HCT116 (cell line): ENCODE measurements around the gene PPM1A. TPM values are rescaled to one million over a fixed set of nuclear protein-coding genes. Genes with fewer than 3 reads are reported as not detected.

Experiments
- ATAC-seq: fragments of 200-7000 bp; cut with Tn5 transposase; 2 replicates; pipeline ENCODE4 v1.9.1; 2020; ENCODE audit warnings: mild to moderate bottlenecking, moderate library complexity
- BruUV-seq: library from RNA; stranded (reverse); fragments of 400-500 nt; replicated peaks from 2 replicates; lab custom pipeline; 2021; lab: Mats Ljungman, UMichigan
- CTCF ChIA-PET: fragments of 300-600 bp; sonication (Branson Sonifier 250); formaldehyde crosslinking; loops from one replicate; lab custom pipeline; 2021; ENCODE audit warnings: antibody characterized with exemption; lab: Charles Lee
- POLR2A ChIA-PET: fragments of 300-600, 350-600 bp; sonication (Branson Sonifier 250); formaldehyde crosslinking; loops from one replicate; lab custom pipeline; 2021; ENCODE audit warnings: antibody characterized with exemption; lab: Charles Lee
- RAD21 ChIA-PET, 2 experiments: fragments of 300-600 bp; sonication (Branson Sonifier 250); formaldehyde crosslinking; loops; one replicate each; lab custom pipeline; 2023; ENCODE audit warnings: low total read pairs in 2 of 2; ENCODE audit not compliant: uncharacterized antibody in 2 of 2, unreplicated experiment in 2 of 2, low non-redundant PET in 1 of 2; lab: Charles Lee
- DNase-seq: peaks from one replicate; pipeline ENCODE4 v3.0.0-alpha.2; 2010; ENCODE audit warnings: low read depth, low spot score
- H2AFZ ChIP-seq: fragments of 200-600 bp; shearing (Covaris generic), sonication (generic); 2 replicates; pipeline ENCODE4 v1.6.1; 2017; ENCODE audit warnings: low read depth, mixed run types, mixed read lengths, antibody characterized with exemption, low read length; ENCODE audit not compliant: poor library complexity, severe bottlenecking
- H3K27ac ChIP-seq: 2 replicates; pipeline ENCODE4 v1.5.1; 2012; ENCODE audit warnings: low read depth, low read length
- H3K27me3 ChIP-seq: fragments of 200-600 bp; sonication (generic); 2 replicates; pipeline ENCODE4 v1.6.1; 2016; ENCODE audit warnings: mixed run types, low read length, mixed read lengths; ENCODE audit not compliant: insufficient read depth
- H3K36me3 ChIP-seq, 2 experiments: fragments of 200-500 bp in 1 of 2; fragments of 200-600 bp in 1 of 2; sonication (Bioruptor generic) in 1 of 2; sonication (generic) in 1 of 2; 2 replicates each; pipeline versions ENCODE4 v1.5.1 to v1.6.1; 2014 to 2016; ENCODE audit warnings: low read length in 2 of 2, inconsistent platforms in 1 of 2, mixed read lengths in 1 of 2, mixed run types in 1 of 2; ENCODE audit not compliant: insufficient read depth in 2 of 2, control insufficient read depth in 1 of 2
- H3K4me1 ChIP-seq, 2 experiments: fragments of 200-600 bp in 1 of 2; sonication (generic) in 1 of 2; 2 replicates each; pipeline versions ENCODE4 v1.5.1 to v1.6.1; 2012 to 2017; ENCODE audit warnings: low read length in 2 of 2, inconsistent platforms in 1 of 2, mild to moderate bottlenecking in 1 of 2, mixed read lengths in 1 of 2, mixed run types in 1 of 2, moderate library complexity in 1 of 2; ENCODE audit not compliant: insufficient read depth in 2 of 2, control insufficient read depth in 1 of 2
- H3K4me2 ChIP-seq: fragments of 200-600 bp; sonication (generic); 2 replicates; pipeline ENCODE4 v1.6.1; 2017; ENCODE audit warnings: mixed run types, low read length, mixed read lengths
- H3K4me3 ChIP-seq, 2 experiments: fragments of 200-600 bp in 1 of 2; sonication (generic) in 1 of 2; replicated peaks in 1 of 2; 2 replicates each; pipeline ENCODE4 v1.5.1; 2011 to 2016; ENCODE audit warnings: low read length in 2 of 2, control low read depth in 1 of 2, low read depth in 1 of 2, mild to moderate bottlenecking in 1 of 2, mixed read lengths in 1 of 2, mixed run types in 1 of 2
- H3K79me2 ChIP-seq: fragments of 200-600 bp; sonication (generic); 2 replicates; pipeline ENCODE4 v1.6.1; 2017; ENCODE audit warnings: mild to moderate bottlenecking, mixed run types, low read length, moderate library complexity, mixed read lengths; ENCODE audit not compliant: insufficient read depth
- H3K9ac ChIP-seq: fragments of 200-600 bp; sonication (generic); 2 replicates; pipeline ENCODE4 v1.6.1; 2016; ENCODE audit warnings: low read length, mixed read lengths
- H3K9me2 ChIP-seq: fragments of 200-600 bp; sonication (generic), shearing (Covaris generic); 2 replicates; pipeline ENCODE4 v1.6.1; 2017; ENCODE audit warnings: mixed run types, mild to moderate bottlenecking, moderate library complexity; ENCODE audit not compliant: insufficient read depth
- H3K9me3 ChIP-seq, 2 experiments: fragments of 200-500 bp in 1 of 2; fragments of 200-600 bp in 1 of 2; sonication (Bioruptor generic) in 1 of 2; sonication (generic) in 1 of 2; 2 replicates each; pipeline ENCODE4 v1.6.1; 2014 to 2017; ENCODE audit warnings: low read length in 2 of 2, mixed read lengths in 2 of 2, inconsistent platforms in 1 of 2, low read depth in 1 of 2, mild to moderate bottlenecking in 1 of 2, mixed run types in 1 of 2, moderate library complexity in 1 of 2; ENCODE audit not compliant: control insufficient read depth in 1 of 2, insufficient read depth in 1 of 2
- H4K20me1 ChIP-seq: fragments of 200-600 bp; sonication (generic), shearing (Covaris generic); 2 replicates; pipeline ENCODE4 v1.6.1; 2017; ENCODE audit warnings: mixed run types, mild to moderate bottlenecking, moderate library complexity; ENCODE audit not compliant: insufficient read depth
- CBX3 ChIP-seq: IDR thresholded peaks from 2 replicates; pipeline ENCODE4 v1.6.1; 2012; ENCODE audit warnings: low read depth
- CEBPB ChIP-seq: IDR thresholded peaks from 2 replicates; pipeline ENCODE4 v1.6.1; 2012; ENCODE audit warnings: low read depth
- ELF1 ChIP-seq: IDR thresholded peaks from 2 replicates; pipeline ENCODE4 v1.6.1; 2012; ENCODE audit warnings: low read depth, borderline replicate concordance
- EZH2 ChIP-seq: fragments of 200-600 bp; sonication (generic); IDR thresholded peaks from 2 replicates; pipeline ENCODE4 v1.6.1; 2017; ENCODE audit warnings: antibody characterized with exemption, mixed run types
- EZH2phosphoT487 ChIP-seq: fragments of 200-600 bp; IDR thresholded peaks from 2 replicates; pipeline ENCODE4 v1.6.1; 2018; ENCODE audit warnings: antibody characterized with exemption, borderline replicate concordance
- POLR2A ChIP-seq: IDR thresholded peaks from 2 replicates; pipeline ENCODE4 v1.7.0; 2011; ENCODE audit warnings: borderline replicate concordance; ENCODE audit not compliant: insufficient read depth, insufficient read length; ENCODE audit errors: extremely low read depth
- SIN3A ChIP-seq: IDR thresholded peaks from 2 replicates; pipeline ENCODE4 v1.6.1; 2012; ENCODE audit warnings: low read depth
- SP1 ChIP-seq: IDR thresholded peaks from 2 replicates; pipeline ENCODE4 v1.6.1; 2012; ENCODE audit warnings: low read depth
- SRF ChIP-seq: IDR thresholded peaks from 2 replicates; pipeline ENCODE4 v1.6.1; 2012; ENCODE audit warnings: low read depth
- TCF7L2 ChIP-seq: IDR thresholded peaks from 2 replicates; pipeline ENCODE4 v1.7.0; 2011; ENCODE audit warnings: borderline replicate concordance, inconsistent platforms; ENCODE audit not compliant: insufficient read depth, insufficient read length; ENCODE audit errors: extremely low read depth
- YY1 ChIP-seq: IDR thresholded peaks from 2 replicates; pipeline ENCODE4 v1.6.1; 2011; ENCODE audit warnings: low read length, low read depth, moderate library complexity, mild to moderate bottlenecking; ENCODE audit not compliant: insufficient replicate concordance; ENCODE audit errors: extremely low read depth
- ZFX ChIP-seq: fragments of 450-650 bp; IDR thresholded peaks from 2 replicates; pipeline ENCODE4 v1.6.1; 2017
- intact Hi-C: fragments of 100-400 bp; cut with micrococcal nuclease; formaldehyde crosslinking; loops from 2 replicates; pipeline ENCODE4 v1.10.0; 2022
- total RNA-seq: library from RNA; stranded (reverse); gene quantifications from one replicate; pipeline ENCODE4 v1.2.1, GENCODE V29; 2021; ENCODE audit not compliant: unreplicated experiment
- TF ChIP-seq, protein P1 (sequence below): IDR thresholded peaks from 2 replicates; pipeline ENCODE4 v1.6.1; 2012; ENCODE audit warnings: low read depth
- TF ChIP-seq, protein P2 (sequence below): IDR thresholded peaks from 2 replicates; pipeline ENCODE4 v1.6.1; 2012
- TF ChIP-seq, protein P3 (sequence below), 3 experiments: fragments of 200-600 bp in 1 of 3; sonication (generic) in 1 of 3; IDR thresholded peaks in 2 of 3; conservative IDR thresholded peaks in 1 of 3; 2 replicates each; pipeline ENCODE4 v1.5.1; 2012 to 2017; ENCODE audit warnings: low read depth in 2 of 3, low read length in 2 of 3, antibody characterized with exemption in 1 of 3, borderline replicate concordance in 1 of 3, control low read depth in 1 of 3, mild to moderate bottlenecking in 1 of 3, mixed read lengths in 1 of 3, mixed run types in 1 of 3, moderate library complexity in 1 of 3; ENCODE audit not compliant: insufficient read depth in 1 of 3

PPM1A gene
- total RNA-seq, 1 experiment from 2014 or later, result 32.8 TPM

DNA sequence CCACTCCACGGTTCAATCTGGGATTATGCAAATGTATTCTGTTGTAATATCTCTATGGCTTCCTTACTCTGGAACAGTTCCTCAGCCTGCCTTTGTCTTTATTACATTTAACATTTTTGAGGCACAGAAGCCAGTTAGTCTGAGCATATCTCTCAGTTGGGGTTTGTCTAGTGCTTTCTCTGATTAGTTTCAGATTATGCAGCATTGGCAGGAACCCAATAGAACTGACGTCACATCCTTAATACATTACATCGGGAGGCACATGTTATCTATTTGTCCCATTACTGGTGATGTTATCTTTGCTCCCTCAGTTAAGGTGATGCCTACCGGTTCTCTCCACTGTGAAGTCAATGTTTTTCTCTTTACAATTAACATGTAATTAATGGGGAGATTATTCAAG, 62.4 kb downstream of the PPM1A start:
- Histone ChIP-seq H3K9ac (no peak overlapping the region), H3K36me3 (no peaks in the 10 kb centered on the region), H3K27ac (no peak overlapping the region), H3K4me1 (no peaks in the 10 kb centered on the region), H3K79me2 (no peaks in the 10 kb centered on the region), H3K9me2 (no peaks in the 10 kb centered on the region), H3K4me3 (no peak overlapping the region), H3K9me3 (no peaks in the 10 kb centered on the region), H4K20me1 (no peaks in the 10 kb centered on the region), H3K27me3 (no peaks in the 10 kb centered on the region), H3K4me2 (no peak overlapping the region), H2AFZ (no peak overlapping the region)
- RAD21 ChIA-PET, result no interaction called here
- DNase-seq (no peak), ATAC-seq (no peak)
- POLR2A ChIA-PET, result no interaction called here
- TF ChIP-seq, protein P1, sequence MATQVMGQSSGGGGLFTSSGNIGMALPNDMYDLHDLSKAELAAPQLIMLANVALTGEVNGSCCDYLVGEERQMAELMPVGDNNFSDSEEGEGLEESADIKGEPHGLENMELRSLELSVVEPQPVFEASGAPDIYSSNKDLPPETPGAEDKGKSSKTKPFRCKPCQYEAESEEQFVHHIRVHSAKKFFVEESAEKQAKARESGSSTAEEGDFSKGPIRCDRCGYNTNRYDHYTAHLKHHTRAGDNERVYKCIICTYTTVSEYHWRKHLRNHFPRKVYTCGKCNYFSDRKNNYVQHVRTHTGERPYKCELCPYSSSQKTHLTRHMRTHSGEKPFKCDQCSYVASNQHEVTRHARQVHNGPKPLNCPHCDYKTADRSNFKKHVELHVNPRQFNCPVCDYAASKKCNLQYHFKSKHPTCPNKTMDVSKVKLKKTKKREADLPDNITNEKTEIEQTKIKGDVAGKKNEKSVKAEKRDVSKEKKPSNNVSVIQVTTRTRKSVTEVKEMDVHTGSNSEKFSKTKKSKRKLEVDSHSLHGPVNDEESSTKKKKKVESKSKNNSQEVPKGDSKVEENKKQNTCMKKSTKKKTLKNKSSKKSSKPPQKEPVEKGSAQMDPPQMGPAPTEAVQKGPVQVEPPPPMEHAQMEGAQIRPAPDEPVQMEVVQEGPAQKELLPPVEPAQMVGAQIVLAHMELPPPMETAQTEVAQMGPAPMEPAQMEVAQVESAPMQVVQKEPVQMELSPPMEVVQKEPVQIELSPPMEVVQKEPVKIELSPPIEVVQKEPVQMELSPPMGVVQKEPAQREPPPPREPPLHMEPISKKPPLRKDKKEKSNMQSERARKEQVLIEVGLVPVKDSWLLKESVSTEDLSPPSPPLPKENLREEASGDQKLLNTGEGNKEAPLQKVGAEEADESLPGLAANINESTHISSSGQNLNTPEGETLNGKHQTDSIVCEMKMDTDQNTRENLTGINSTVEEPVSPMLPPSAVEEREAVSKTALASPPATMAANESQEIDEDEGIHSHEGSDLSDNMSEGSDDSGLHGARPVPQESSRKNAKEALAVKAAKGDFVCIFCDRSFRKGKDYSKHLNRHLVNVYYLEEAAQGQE, result no peak
- TF ChIP-seq CBX3 (no peak), SIN3A (no peak), SP1 (no peak), CEBPB (no peak), EZH2 (no peak), SRF (no peak), TCF7L2 (no peak), ELF1 (no peak), EZH2phosphoT487 (no peak), YY1 (no peak), ZFX (no peak), POLR2A (no peak)
- TF ChIP-seq, protein P2, sequence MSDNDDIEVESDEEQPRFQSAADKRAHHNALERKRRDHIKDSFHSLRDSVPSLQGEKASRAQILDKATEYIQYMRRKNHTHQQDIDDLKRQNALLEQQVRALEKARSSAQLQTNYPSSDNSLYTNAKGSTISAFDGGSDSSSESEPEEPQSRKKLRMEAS, result no peak
- TF ChIP-seq, protein P3, sequence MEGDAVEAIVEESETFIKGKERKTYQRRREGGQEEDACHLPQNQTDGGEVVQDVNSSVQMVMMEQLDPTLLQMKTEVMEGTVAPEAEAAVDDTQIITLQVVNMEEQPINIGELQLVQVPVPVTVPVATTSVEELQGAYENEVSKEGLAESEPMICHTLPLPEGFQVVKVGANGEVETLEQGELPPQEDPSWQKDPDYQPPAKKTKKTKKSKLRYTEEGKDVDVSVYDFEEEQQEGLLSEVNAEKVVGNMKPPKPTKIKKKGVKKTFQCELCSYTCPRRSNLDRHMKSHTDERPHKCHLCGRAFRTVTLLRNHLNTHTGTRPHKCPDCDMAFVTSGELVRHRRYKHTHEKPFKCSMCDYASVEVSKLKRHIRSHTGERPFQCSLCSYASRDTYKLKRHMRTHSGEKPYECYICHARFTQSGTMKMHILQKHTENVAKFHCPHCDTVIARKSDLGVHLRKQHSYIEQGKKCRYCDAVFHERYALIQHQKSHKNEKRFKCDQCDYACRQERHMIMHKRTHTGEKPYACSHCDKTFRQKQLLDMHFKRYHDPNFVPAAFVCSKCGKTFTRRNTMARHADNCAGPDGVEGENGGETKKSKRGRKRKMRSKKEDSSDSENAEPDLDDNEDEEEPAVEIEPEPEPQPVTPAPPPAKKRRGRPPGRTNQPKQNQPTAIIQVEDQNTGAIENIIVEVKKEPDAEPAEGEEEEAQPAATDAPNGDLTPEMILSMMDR (IDR thresholded peaks at IDR 0.05 in 2 of 3, conservative IDR thresholded peaks at IDR 0.05 in 1 of 3; ENCODE audit: borderline replicate concordance in 1 of 3, insufficient read depth in 1 of 3, low read depth in 2 of 3, low read length in 2 of 3), result no peak
- intact Hi-C loops, result no loop called here
- BruUV-seq, result no TSS peak
- CTCF ChIA-PET, result interaction anchor here (1.7 kb wide), 1 partner anchor 45 kb away, joined by 5 read pairs; no protein-coding TSS in a partner anchor
